ACHN (cell line): Measurements from ENCODE around the gene KCNT1.
"Not testable (repeated sequence)": the region's sequence is repeated elsewhere in the genome, so short reads cannot be mapped to it uniquely, and the experiment has no call there.

Source experiments
- DNase-seq: peaks from one replicate; pipeline ENCODE4 v3.0.0-alpha.2; 2015
- in situ Hi-C: cut with HindIII; loops from 2 replicates; pipeline ENCODE4 v1.10.0; 2017; ENCODE audit warnings: low sequenced_read_pairs, low pct_ligation_motif_present, low pct_unique_long_range_greater_than_20kb

KCNT1 gene

DNA sequence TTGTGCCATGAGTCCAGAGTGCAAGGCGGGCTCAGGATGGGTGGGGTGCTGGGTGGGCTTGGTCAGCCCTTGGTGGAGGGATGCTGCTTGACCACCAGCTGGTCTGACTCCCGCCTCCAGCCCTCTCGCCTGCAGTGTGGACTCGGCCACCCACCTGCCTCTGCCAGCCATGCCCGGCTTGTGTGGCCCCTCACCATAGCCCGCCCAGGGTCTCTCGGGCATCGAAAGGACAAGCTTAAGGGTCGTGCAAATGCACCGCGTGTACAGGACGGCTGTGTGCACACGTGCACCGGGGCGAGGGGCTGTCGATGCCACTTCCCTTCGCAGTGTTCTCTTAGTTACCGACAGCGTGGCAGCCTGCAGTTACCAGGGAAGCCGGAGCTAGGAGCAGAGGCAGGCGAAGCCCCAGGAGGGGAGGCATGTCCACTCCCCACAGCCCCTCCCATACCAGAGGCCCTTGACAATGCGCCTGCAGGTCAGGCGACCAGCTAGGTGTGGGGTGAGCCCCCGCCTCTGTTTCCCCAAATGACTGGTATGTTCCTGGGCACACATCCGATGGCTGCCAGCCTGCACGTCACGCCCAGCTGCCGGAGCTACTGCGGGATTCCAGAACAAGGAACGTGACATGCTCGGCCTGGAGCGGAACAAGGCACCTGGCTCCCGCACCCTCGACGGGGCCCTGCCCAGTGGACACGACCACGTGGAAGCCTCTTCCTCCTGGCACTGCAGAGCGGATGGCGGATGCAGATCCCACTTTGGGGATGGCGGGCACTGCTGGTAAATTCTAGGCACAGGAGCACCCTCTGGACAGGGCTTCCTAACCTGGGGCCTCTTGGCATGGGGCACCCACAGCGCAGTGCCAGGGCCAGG is 31.0 kb upstream of the KCNT1 start:
- no peak for DNase-seq

GRCh38 chr9:135671591-135672041 is 30.4 kb upstream of the KCNT1 start:
- DNase-seq, result no peak
- in situ Hi-C loops, result no loop called here

More for the DNA sequence above, 31.0 kb upstream of the KCNT1 start:
- in situ Hi-C loops, result no loop called here

GRCh38 chr9:135672786-135673185 is 29.2 kb upstream of the KCNT1 start:
- in situ Hi-C loops, DNase-seq: not testable (repeated sequence)

GRCh38 chr9:135673941-135674340 is 28.0 kb upstream of the KCNT1 start:
- DNase-seq, result no peak
- in situ Hi-C loops, result no loop called here

DNA sequence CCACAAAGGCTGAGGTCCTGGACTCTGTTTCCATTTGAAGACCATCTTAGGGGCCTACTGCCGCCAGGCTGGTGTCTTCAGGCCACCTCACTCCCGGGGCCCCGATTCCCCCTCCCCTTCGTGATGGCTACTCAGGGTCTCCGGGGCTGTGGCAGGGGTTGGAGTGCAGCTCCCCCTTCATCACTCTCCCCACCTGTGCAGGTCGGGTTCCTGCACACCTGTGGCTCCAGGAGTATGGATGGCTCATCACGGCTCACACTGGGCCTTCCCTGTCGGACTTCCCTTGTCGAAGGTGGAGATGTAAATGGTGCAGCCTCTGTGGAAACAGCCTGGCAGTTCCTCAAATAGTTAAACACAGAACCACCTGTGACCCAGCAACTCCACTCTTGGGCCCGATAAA is 27.0 kb upstream of the KCNT1 start:
- DNase-seq, result no peak
- in situ Hi-C loops, result no loop called here

DNA sequence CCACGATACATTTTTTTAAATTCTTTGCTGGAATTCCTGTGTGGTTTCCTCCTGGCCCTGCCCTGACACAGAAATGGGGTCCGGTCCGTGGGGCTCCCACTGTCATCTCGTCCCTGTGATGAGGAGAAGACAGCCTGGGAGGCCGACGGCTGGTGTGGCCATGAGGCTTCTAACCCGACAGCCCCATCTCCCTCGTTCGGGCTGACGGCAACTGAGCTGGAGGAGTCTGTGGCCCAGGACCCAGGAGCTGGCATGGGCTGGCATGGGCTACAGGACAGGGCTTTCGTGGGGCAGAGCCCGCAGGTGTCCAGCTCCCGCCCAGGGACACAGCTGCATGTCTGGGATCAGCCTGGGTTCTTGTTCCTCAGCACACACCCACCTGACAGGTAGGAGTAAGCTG is 25.1 kb upstream of the KCNT1 start:
- DNase-seq, result no peak
- in situ Hi-C loops, result no loop called here

GRCh38 chr9:135677641-135678168 is 24.3 kb upstream of the KCNT1 start:
- no peak for DNase-seq
- in situ Hi-C loops, result no loop called here

DNA sequence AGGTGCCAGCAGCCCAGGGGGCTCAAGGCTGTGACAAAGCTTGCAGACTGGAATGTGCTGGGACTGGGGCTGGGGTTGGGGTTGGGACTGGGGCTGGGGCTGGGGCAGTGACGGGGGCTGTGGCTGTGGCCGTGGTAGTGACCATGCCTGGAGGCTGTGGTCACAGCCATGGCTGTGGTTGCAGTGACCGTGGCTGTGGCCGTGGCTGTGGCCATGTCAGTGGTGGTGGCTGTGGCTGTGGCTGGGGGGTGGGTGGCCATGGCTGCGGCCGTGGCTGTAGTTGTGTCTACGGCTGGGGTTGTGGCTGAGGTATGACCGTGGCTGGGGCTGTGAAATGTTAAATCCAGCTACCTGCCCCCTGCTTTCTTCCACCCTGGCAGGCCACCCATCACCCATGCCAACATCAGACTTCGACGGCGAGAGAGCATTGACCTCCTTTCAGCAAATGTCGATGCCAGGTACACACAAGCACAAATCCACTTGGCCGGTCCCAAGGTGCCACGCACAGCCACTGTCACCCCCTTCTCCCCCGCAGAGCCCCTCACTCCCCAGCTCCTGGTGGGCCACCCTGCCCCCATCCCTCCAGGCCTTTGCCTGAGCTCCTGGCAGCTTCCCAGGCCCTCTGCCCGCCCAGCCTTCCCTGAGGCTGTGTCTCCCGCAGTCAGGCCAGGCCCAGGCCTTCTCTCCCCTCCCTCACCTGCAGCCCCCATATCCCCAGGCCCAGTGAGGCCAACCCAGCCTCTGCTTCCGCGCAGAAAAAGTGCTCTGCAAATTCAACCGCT is 23.6 kb upstream of the KCNT1 start:
- in situ Hi-C loops, result no loop called here
- DNase-seq, result no peak

DNA sequence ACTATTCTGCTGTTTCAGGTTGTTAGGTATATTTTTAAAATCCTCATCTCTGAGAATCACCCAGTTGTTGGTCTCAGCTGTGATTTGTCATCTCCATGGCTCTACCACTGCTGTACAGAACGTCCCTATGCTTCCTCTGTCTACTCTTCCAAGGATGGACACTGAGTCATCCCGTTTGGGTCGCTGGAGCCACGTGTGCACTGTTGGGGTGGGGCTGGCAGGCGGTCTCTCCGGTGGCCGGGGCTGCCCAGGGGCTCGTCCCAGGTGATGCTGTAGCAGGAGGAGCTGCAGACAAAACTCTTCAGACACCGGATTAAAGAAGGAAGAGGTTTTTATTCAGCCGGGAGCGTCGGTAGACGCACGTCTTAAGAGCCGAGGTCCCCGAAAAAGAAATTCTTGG is 21.9 kb upstream of the KCNT1 start:
- no peak for DNase-seq
- in situ Hi-C loops, result no loop called here

DNA sequence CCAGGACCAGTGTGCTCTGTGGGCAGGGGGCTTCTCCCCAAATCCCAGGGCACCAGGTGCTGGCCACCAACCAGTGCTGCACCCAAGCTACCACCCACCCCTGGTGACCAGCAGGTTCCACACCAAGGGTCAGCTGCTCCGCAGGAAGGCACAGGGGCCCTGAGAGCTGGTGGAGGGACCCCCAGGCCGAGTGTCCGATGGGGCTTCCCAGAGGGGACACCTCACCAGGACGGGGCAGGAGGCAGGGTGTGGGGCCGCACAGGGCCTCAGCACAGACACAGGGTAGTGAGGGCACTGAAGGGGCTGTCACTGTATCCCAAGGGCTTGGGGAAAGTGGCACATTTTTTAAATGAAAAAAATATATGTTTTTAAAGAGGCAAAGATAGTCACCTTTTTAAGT is 20.8 kb upstream of the KCNT1 start:
- in situ Hi-C loops, result no loop called here
- no peak for DNase-seq

GRCh38 chr9:135683401-135684034 is 18.5 kb upstream of the KCNT1 start:
- in situ Hi-C loops, result no loop called here
- DNase-seq, result no peak

DNA sequence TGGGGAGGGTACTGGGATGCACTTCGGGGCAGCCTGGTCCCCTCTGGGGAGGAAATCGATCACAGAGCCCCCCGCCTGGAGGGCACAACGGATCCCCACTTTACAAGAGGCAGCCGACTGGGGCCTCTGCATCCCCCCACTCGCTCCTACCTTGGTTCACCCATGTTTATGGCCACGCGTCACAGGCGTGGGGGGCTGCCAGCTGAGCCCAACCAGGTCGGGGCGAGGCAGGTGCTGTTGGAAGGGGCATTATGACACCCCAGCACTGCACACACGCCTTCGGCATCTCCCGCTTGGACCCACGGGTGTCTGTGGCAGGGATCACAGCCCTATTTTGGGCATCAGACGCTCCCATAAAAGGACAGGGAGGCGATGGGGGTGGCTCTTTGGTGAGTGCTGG is 17.3 kb upstream of the KCNT1 start:
- in situ Hi-C loops, result no loop called here
- DNase-seq, result no peak

- in situ Hi-C loops, result no loop called here
Measured at GRCh38 chr9:135687216-135687615, 14.8 kb upstream of the KCNT1 start.

GRCh38 chr9:135689011-135689410 is 13.0 kb upstream of the KCNT1 start:
- in situ Hi-C loops, result no loop called here
- DNase-seq, result no peak

More at GRCh38 chr9:135687216-135687615, 14.8 kb upstream of the KCNT1 start:
- DNase-seq, result no peak

DNA sequence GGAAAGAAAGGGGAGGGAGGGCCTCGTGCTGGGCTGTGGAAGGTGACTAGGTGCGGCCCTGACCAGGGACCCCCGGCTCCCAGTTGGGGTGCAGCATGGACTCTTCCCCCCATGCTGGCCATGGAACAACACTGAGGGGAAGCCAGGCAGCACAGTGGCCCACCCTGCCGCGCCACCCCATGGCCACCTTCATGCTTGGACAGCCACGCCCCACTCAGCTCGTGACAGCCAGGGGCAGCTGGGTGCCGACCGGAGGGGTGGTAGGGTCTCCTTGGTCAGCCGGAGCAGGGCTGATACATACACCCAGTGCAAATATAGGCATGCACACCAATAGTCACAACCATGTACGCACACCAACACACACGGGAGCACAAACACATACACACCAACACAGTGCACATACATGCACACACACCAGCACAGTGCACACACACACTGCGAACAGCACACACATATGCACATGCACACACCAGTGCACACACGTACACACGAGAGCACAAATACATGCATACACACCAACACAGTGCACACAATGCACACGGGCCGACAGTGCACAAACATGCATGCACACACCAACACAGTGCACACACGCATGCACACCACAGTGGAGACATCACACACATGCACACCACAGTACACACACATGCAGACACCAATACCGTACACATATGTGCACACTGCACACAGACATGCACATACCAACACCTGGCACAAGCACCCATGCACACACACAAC is 11.0 kb upstream of the KCNT1 start:
- DNase-seq, result no peak
- in situ Hi-C loops, result no loop called here

- in situ Hi-C loops, result no loop called here
- no peak for DNase-seq
Measured at GRCh38 chr9:135692410-135692809, 9.6 kb upstream of the KCNT1 start.

DNA sequence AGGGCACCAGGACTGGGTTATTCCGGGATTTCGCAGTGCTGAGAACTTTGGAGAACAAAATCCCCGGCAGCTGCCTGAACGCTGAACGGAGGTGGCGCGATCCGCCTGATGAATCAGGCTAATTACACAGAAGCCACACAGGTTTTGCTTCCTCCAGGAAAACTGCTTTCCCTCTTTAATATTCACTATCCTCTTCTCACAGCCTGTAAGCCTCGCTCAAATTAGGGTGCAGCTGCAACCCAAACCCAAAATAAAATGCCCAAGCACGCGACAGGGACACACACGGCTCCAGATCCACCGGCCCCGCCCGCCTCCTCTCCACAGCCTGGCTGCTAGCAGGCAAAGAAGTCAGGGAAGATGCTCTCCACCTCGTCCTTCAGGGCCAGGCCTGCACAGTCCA is 8.7 kb upstream of the KCNT1 start:
- DNase-seq, result no peak
- in situ Hi-C loops, result no loop called here

- in situ Hi-C loops, result no loop called here
Measured at GRCh38 chr9:135693771-135694170, 8.2 kb upstream of the KCNT1 start.

More at GRCh38 chr9:135693771-135694170, 8.2 kb upstream of the KCNT1 start:
- DNase-seq, result no peak
